Heart left ventricle (tissue), 16 donors: Measurements from ENCODE around the gene TNP1. TPM values are rescaled to one million over a fixed set of nuclear protein-coding genes. Genes with fewer than 3 reads are reported as not detected.

ENCODE experiments used
- ATAC-seq, 4 donors: fragments of 200-7000 bp; cut with Tn5 transposase; one replicate each; pipeline ENCODE4 v1.9.1; 2020 to 2022; ENCODE audit warnings: moderate library complexity in 4 of 4, mild to moderate bottlenecking in 3 of 4, moderate number of reproducible peaks in 1 of 4
- DNase-seq, 5 donors: peaks; one replicate each; pipeline ENCODE4 v3.0.0-alpha.2; 2020
- H3K27ac ChIP-seq, 12 donors: fragments of 200-600 bp; sonication (generic) in 4 of 12; one replicate each; pipeline versions ENCODE4 v1.5.0 to v1.8.0; 2016 to 2022; ENCODE audit warnings: mild to moderate bottlenecking in 2 of 12
- H3K27me3 ChIP-seq, 9 donors: fragments of 200-600 bp; sonication (generic) in 2 of 9; one replicate each; pipeline versions ENCODE4 v1.5.1 to v1.8.0; 2016 to 2022; ENCODE audit warnings: mild to moderate bottlenecking in 3 of 9
- H3K36me3 ChIP-seq, 9 donors: fragments of 200-600 bp; sonication (generic) in 2 of 9; one replicate each; pipeline versions ENCODE4 v1.5.0 to v1.8.0; 2018 to 2022; ENCODE audit warnings: mild to moderate bottlenecking in 2 of 9
- H3K4me1 ChIP-seq, 12 donors: fragments of 200-600 bp; sonication (generic) in 4 of 12; one replicate each; pipeline versions ENCODE4 v1.5.0 to v1.8.0; 2016 to 2022; ENCODE audit warnings: mild to moderate bottlenecking in 3 of 12
- H3K4me3 ChIP-seq, 12 donors: fragments of 200-600 bp; sonication (generic) in 4 of 12; one replicate each; pipeline versions ENCODE4 v1.5.0 to v1.8.0; 2017 to 2022; ENCODE audit warnings: mild to moderate bottlenecking in 9 of 12, moderate library complexity in 4 of 12
- H3K9me3 ChIP-seq, 12 donors: fragments of 200-600 bp; sonication (generic) in 4 of 12; one replicate each; pipeline versions ENCODE4 v1.5.0 to v1.8.0; 2016 to 2022; ENCODE audit warnings: mild to moderate bottlenecking in 1 of 12
- POLR2A ChIP-seq, 2 donors: fragments of 450-650 bp; IDR thresholded peaks; one replicate each; pipeline ENCODE4 v1.6.1; 2017; ENCODE audit warnings: antibody characterized with exemption in 2 of 2, mild to moderate bottlenecking in 2 of 2, moderate library complexity in 2 of 2
- WGBS, 4 donors: extraction: QIAGEN DNeasy Blood & Tissue Kit in 2 of 4; methylation state at CpG; one replicate each; pipeline versions ENCODE4 v1.1.5 to v1.1.7; 2013 to 2018; 5-methylcytosine and 5-hydroxymethylcytosine counted together
- intact Hi-C, 10 donors: fragments of 100-400 bp; cut with DNase I; formaldehyde crosslinking; loops; one replicate each; pipeline versions ENCODE4 v1.11.1 to v1.14.2; 2022
- polyA plus RNA-seq, 2 donors: library from polyadenylated mRNA; stranded (reverse); fragments of 200-250 nt; gene quantifications; one replicate each; pipeline ENCODE4 v1.2.3, GENCODE V29; 2013
- total RNA-seq, 9 donors: library from RNA; depleted of rRNA in 2 of 9; stranded (reverse); fragments of >200 nt in 2 of 9; fragmentation: NEBNext Ultra II Directional in 3 of 9; extraction: Animal tissue kit (Norgen Biotek cat#: 25700) in 3 of 9; gene quantifications; one replicate each; pipeline versions ENCODE4 v1.1.0 to v1.2.4, GENCODE V29; 2016 to 2023
- TF ChIP-seq, protein P1 (sequence below), 12 donors: fragments of 200-600 bp; sonication (generic) in 4 of 12; IDR thresholded peaks; one replicate each; pipeline versions ENCODE4 v1.5.0 to v1.8.0; 2018 to 2022; ENCODE audit warnings: antibody characterized with exemption in 12 of 12, mild to moderate bottlenecking in 5 of 12
- donor health status: ischemic (EF 13 %, LVEDD 7.1; RV severe dilation, severe dysfunction).
- donor health status: healthy with polysubstance abuse.
- donor health status: DM: no; HTN: yes; CAD: no.
- donor health status: DM: no; HTN: no; CAD: no.
- donor health status: ischemic (EF 25% LVEDD 6.9; RV normal size, moderate dysfunction).
- donor health status: ischemic (EF 25% LVEDD 5.7; RV mildly dilated, moderate dysfunction).
- donor health status: healthy.
- donor health status: DM: yes; HTN: yes; CAD: no.
- donor health status: ischemic (EF 35%, LVEDD 5.7; RV mildly dilated, moderate dysfunction).
- donor health status: nonischemic (EF 11% LVEDD 7.7; RV severe dilation, severe dysfunction).
- donor health status: DM: yes; HTN: yes; CAD: no.
- donor health status: PGD.
- donor health status: ischemic (EF 29% LVEDD 5.4; RV normal size, mild dysfunction).
- donor health status: nonischemic (EF 23%, LVEDD 6.1; RV moderate dilation, normal function).

TNP1 gene
- total and polyA plus RNA-seq, 11 donors = not detected

DNA sequence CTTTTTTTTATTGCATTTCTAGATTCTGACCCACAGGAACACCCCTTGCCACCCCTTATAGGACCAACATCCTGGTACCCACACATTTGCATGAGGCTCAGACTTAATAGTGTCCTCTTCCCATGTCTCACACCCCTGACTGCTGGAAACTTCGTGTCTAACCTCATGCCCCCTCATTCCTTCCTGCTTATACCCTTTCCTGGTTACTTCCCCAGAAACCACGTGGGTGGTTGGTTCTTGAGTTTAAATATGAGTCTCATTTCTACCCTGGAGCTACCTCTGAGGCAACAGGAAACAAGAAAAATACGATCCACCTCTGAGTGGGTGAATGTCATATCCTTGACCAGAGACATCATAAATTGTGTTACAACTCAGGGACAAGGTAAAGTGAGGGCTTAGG is 1.6 kb downstream of the TNP1 start:
- Histone ChIP-seq H3K4me1 (peaks cover 0 to 38% (median 19%) of the 10 kb centered on the region in 12 donors), H3K4me3 (no peak overlapping the region), H3K9me3 (no peaks in the 10 kb centered on the region), H3K27ac (no peak overlapping the region), H3K27me3 (no peaks in the 10 kb centered on the region), H3K36me3 (no peaks in the 10 kb centered on the region)
- no peak for TF ChIP-seq POLR2A (IDR thresholded peaks at IDR 0.05)
- TF ChIP-seq, protein P1, sequence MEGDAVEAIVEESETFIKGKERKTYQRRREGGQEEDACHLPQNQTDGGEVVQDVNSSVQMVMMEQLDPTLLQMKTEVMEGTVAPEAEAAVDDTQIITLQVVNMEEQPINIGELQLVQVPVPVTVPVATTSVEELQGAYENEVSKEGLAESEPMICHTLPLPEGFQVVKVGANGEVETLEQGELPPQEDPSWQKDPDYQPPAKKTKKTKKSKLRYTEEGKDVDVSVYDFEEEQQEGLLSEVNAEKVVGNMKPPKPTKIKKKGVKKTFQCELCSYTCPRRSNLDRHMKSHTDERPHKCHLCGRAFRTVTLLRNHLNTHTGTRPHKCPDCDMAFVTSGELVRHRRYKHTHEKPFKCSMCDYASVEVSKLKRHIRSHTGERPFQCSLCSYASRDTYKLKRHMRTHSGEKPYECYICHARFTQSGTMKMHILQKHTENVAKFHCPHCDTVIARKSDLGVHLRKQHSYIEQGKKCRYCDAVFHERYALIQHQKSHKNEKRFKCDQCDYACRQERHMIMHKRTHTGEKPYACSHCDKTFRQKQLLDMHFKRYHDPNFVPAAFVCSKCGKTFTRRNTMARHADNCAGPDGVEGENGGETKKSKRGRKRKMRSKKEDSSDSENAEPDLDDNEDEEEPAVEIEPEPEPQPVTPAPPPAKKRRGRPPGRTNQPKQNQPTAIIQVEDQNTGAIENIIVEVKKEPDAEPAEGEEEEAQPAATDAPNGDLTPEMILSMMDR (IDR thresholded peaks at IDR 0.05) = no peak
- no peak for DNase-seq
- 56 to 72% (median 68%) methylated on average over 3 of the region's 3 CpGs for WGBS, 4 donors
- ATAC-seq = no peak
- intact Hi-C loops = loop anchor here in 3 of 10 donors (5.0 to 10.0 kb wide), 4 partner anchors 59 to 206 kb away; partner anchors contain the start of gene IGFBP5 (in 2 of the 3)

DNA sequence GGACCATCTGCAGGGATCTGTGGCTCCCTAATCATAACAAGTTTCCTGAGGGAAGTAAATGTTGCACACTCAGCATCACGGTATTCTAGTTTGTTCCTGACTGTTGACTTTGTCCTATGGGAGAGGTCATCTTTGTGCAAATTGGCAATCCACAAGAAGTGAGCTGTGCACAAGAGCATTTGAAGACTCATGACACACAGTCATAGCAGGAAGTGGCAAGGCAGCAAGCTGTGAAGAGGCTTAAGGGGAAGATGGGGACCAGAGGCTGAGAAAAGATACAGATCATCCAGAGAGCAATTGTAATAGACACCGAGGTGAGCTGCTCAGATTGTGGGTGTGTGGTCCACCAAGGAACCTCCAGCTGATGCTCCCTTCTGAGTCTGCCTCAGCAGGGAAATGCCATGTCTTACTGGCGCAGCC is 2.7 kb downstream of the TNP1 start:
- DNase-seq = no peak
- Histone ChIP-seq H3K9me3 (no peaks in the 10 kb centered on the region), H3K27me3 (no peaks in the 10 kb centered on the region), H3K36me3 (no peaks in the 10 kb centered on the region), H3K4me1 (peaks cover 0 to 38% (median 19%) of the 10 kb centered on the region in 12 donors), H3K27ac (no peak overlapping the region), H3K4me3 (no peak overlapping the region)
- no peak for ATAC-seq
- intact Hi-C loops = loop anchor here in 3 of 10 donors (5.0 to 10.0 kb wide), 4 partner anchors 60 to 208 kb away; partner anchors contain the start of gene IGFBP5 (in 2 of the 3)
- 70 to 85% (median 75%) methylated on average over 3 of the region's 3 CpGs for WGBS, 4 donors
- TF ChIP-seq, protein P1 (IDR thresholded peaks at IDR 0.05) = no peak
- TF ChIP-seq POLR2A (IDR thresholded peaks at IDR 0.05) = no peak

DNA sequence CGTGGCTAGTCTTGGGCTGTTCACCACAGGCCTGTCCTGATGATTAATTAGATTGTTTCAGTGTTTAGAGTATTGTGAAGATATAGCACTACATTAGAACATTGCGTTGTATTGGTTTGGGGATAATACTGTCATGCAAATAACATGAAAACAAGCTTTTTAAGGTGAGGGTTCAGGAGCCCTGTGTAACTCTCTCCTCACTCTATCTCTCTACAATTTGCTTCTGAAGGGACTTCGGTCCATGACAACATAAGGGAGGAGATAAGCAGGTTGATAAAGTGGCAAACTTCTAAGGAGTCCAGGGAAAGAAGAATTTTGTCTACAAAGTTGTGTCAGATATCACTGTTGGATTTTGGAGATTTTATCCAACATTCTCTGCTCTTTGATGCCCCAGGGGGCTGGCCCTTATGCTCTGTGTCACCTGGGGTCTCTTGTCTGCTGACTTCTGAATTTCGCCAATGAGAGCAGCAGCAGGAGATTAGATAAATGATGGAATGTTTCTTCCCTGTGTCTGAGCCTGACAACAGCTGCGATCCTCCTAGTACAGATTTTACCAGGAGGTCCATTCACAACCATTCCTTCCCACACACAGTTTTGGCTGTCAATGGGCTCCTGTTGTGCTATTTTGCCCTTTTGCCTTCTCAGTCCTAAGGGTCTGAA is 3.3 kb downstream of the TNP1 start:
- Histone ChIP-seq H3K4me1 (peaks cover 0 to 38% (median 19%) of the 10 kb centered on the region in 12 donors), H3K9me3 (no peaks in the 10 kb centered on the region), H3K4me3 (no peak overlapping the region), H3K27me3 (no peaks in the 10 kb centered on the region), H3K27ac (peak overlapping the region in 8 of 12 donors; percentile 11 to 63 (median 40)), H3K36me3 (no peaks in the 10 kb centered on the region)
- DNase-seq (no peak), ATAC-seq (no peak)
- intact Hi-C loops = loop anchor here in 3 of 10 donors (5.0 to 10.0 kb wide), 4 partner anchors 61 to 208 kb away; partner anchors contain the start of gene IGFBP5 (in 2 of the 3)
- TF ChIP-seq, protein P1 (IDR thresholded peaks at IDR 0.05) = no peak
- no peak for TF ChIP-seq POLR2A (IDR thresholded peaks at IDR 0.05)
- 82 to 86% (median 86%) methylated on average over 5 of the region's 5 CpGs for WGBS, 4 donors

DNA sequence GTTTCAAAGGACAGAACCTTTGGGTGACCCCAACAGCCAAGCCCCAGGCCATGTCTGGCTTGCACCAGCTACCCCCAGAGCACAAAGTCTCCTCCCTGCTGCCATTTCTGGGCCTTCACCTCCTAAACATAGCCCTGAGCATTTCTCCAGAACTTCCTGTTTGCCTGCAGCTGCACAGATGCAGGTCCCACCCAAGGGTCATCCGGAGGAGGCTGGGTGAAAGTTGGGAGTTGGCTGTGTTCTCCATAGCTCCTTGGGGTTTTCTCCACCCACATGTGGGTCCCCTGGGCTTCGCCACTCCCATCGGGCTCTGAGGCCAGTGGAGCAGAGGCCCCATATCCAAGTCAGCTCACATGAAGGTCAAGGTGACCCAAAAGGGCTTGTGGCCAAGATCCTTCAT is 4.3 kb downstream of the TNP1 start:
- peaks cover 0 to 42% (median 21%) of the 10 kb centered on the region in 12 donors for H3K4me1 ChIP-seq
- H3K27me3 ChIP-seq = no peaks in the 10 kb centered on the region
- H3K27ac ChIP-seq = peak overlapping the region in 7 of 12 donors; percentile 22 to 63 (median 50)
- intact Hi-C loops = loop anchor here in 3 of 10 donors (5.0 to 10.0 kb wide), 4 partner anchors 62 to 209 kb away; partner anchors contain the start of gene IGFBP5 (in 2 of the 3)
- H3K4me3 ChIP-seq = no peak overlapping the region
- DNase-seq (peak; percentile 69 to 79 (median 79)), ATAC-seq (peak; percentile 82 to 90 (median 87))
- WGBS, 4 donors = 32 to 71% (median 55%) methylated on average over 3 of the region's 3 CpGs
- H3K9me3 ChIP-seq = no peaks in the 10 kb centered on the region
- H3K36me3 ChIP-seq = no peaks in the 10 kb centered on the region
- TF ChIP-seq, protein P1 (IDR thresholded peaks at IDR 0.05) = peak in 1 of 12 donors; percentile 12
- TF ChIP-seq POLR2A (IDR thresholded peaks at IDR 0.05) = no peak
